SK-N-SH (cell line): ENCODE results near the gene CRTC3. TPM values are rescaled to one million over a fixed set of nuclear protein-coding genes. Genes with fewer than 3 reads are reported as not detected.

Source experiments
- CTCF ChIA-PET: fragments of 300-600, 350-600 bp; formaldehyde crosslinking; extraction: SDS; loops from one replicate; lab custom pipeline; 2021; lab: Yijun Ruan, JAX
- POLR2A ChIA-PET: fragments of 350-600 bp; sonication (Branson Sonifier 250); formaldehyde crosslinking; extraction: SDS; loops from one replicate; lab custom pipeline; 2020; ENCODE audit warnings: antibody characterized with exemption, inconsistent platforms; lab: Yijun Ruan, JAX
- DNase-seq: peaks from one replicate; pipeline ENCODE4 v3.0.0; 2012
- H2AFZ ChIP-seq: fragments of 200-600 bp; sonication (generic); 2 replicates; pipeline ENCODE4 v1.8.1; 2016; ENCODE audit warnings: antibody characterized with exemption, mild to moderate bottlenecking, low read depth
- H3F3A ChIP-seq: fragments of 200-600 bp; sonication (generic); replicated peaks from 2 replicates; pipeline ENCODE3; 2016; ENCODE audit warnings: antibody characterized with exemption, mild to moderate bottlenecking; ENCODE audit not compliant: insufficient read depth
- H3K27ac ChIP-seq, 2 experiments: fragments of 200-500 bp in 1 of 2; fragments of 200-600 bp in 1 of 2; sonication (Bioruptor generic) in 1 of 2; sonication (generic), shearing (Covaris generic) in 1 of 2; 2 replicates each; pipeline versions ENCODE4 v1.5.1 to v1.6.1; 2014 to 2016; ENCODE audit warnings: low read depth in 2 of 2, inconsistent platforms in 1 of 2, low read length in 1 of 2, mild to moderate bottlenecking in 1 of 2, mixed read lengths in 1 of 2
- H3K27me3 ChIP-seq: fragments of 200-600 bp; sonication (generic), shearing (Covaris generic); 2 replicates; pipeline ENCODE4 v1.6.1; 2016; ENCODE audit warnings: mixed run types; ENCODE audit not compliant: insufficient read depth
- H3K36me3 ChIP-seq, 2 experiments: fragments of 200-500 bp in 1 of 2; fragments of 200-600 bp in 1 of 2; sonication (Bioruptor generic) in 1 of 2; sonication (generic) in 1 of 2; replicated peaks in 1 of 2; 2 replicates each; pipeline versions ENCODE3 to v1.5.1; 2014 to 2016; ENCODE audit warnings: low read length in 1 of 2, mild to moderate bottlenecking in 1 of 2; ENCODE audit not compliant: insufficient read depth in 2 of 2, control insufficient read depth in 1 of 2
- H3K4me1 ChIP-seq, 2 experiments: fragments of 200-500 bp in 1 of 2; fragments of 200-600 bp in 1 of 2; sonication (Bioruptor generic) in 1 of 2; sonication (generic), shearing (Covaris generic) in 1 of 2; 2 replicates each; pipeline versions ENCODE4 v1.5.1 to v1.6.1; 2014 to 2016; ENCODE audit warnings: low read depth in 1 of 2, low read length in 1 of 2, mixed run types in 1 of 2; ENCODE audit not compliant: insufficient read depth in 2 of 2, control insufficient read depth in 1 of 2
- H3K4me2 ChIP-seq: fragments of 200-600 bp; sonication (generic), shearing (Covaris generic); 2 replicates; pipeline ENCODE4 v1.6.1; 2017; ENCODE audit warnings: mixed run types
- H3K4me3 ChIP-seq, 2 experiments: fragments of 200-500 bp in 1 of 2; fragments of 200-600 bp in 1 of 2; sonication (Bioruptor generic) in 1 of 2; sonication (generic), shearing (Covaris generic) in 1 of 2; 2 replicates each; pipeline versions ENCODE4 v1.5.1 to v1.8.1; 2014 to 2016; ENCODE audit warnings: low read depth in 2 of 2, inconsistent platforms in 1 of 2, low read length in 1 of 2, mild to moderate bottlenecking in 1 of 2, mixed read lengths in 1 of 2, moderate library complexity in 1 of 2
- H3K79me2 ChIP-seq: fragments of 200-600 bp; sonication (generic); 2 replicates; pipeline ENCODE4 v1.8.1; 2017; ENCODE audit warnings: mild to moderate bottlenecking; ENCODE audit not compliant: insufficient read depth
- H3K9ac ChIP-seq: fragments of 200-600 bp; sonication (generic); 2 replicates; pipeline ENCODE4 v1.6.1; 2017; ENCODE audit warnings: mixed run types
- H3K9me2 ChIP-seq: fragments of 200-600 bp; sonication (generic); 2 replicates; pipeline ENCODE4 v1.6.1; 2017; ENCODE audit warnings: mixed run types
- H3K9me3 ChIP-seq: fragments of 200-600 bp; sonication (generic); 2 replicates; pipeline ENCODE4 v1.6.1; 2017; ENCODE audit warnings: mixed run types, mild to moderate bottlenecking, moderate library complexity
- H4K20me1 ChIP-seq: fragments of 200-600 bp; sonication (generic); 2 replicates; pipeline ENCODE4 v1.6.1; 2017; ENCODE audit warnings: mild to moderate bottlenecking, mixed run types; ENCODE audit not compliant: insufficient read depth
- EP300 ChIP-seq, 2 experiments: IDR thresholded peaks; 2 replicates each; pipeline versions ENCODE4 v1.4.0 to v1.6.1; 2012; ENCODE audit warnings: borderline replicate concordance in 1 of 2, low read depth in 1 of 2, low read length in 1 of 2
- EZH2phosphoT487 ChIP-seq: fragments of 200-600 bp; sonication (generic); IDR thresholded peaks from 2 replicates; pipeline ENCODE4 v1.6.1; 2017; ENCODE audit warnings: low read depth, mixed run types, mild to moderate bottlenecking, antibody characterized with exemption, moderate library complexity, borderline replicate concordance
- FOXM1 ChIP-seq: IDR thresholded peaks from 2 replicates; pipeline ENCODE4 v1.4.0; 2012; ENCODE audit warnings: low read depth, mild to moderate bottlenecking
- MEF2A ChIP-seq: IDR thresholded peaks from 2 replicates; pipeline ENCODE4 v1.4.0; 2012; ENCODE audit warnings: low read depth, borderline replicate concordance
- NRF1 ChIP-seq: IDR thresholded peaks from 2 replicates; pipeline ENCODE4 v1.6.1; 2012; ENCODE audit warnings: low read depth, mild to moderate bottlenecking, low read length
- POLR2AphosphoS5 ChIP-seq: IDR thresholded peaks from 2 replicates; pipeline ENCODE4 v1.6.1; 2012; ENCODE audit warnings: low read depth, low read length
- RAD21 ChIP-seq: IDR thresholded peaks from 2 replicates; pipeline ENCODE4 v1.6.1; 2012; ENCODE audit warnings: mild to moderate bottlenecking, low read length
- RXRA ChIP-seq: IDR thresholded peaks from 2 replicates; pipeline ENCODE4 v1.4.0; 2012; ENCODE audit warnings: low read depth, mild to moderate bottlenecking, borderline replicate concordance
- SIN3A ChIP-seq: IDR thresholded peaks from 2 replicates; pipeline ENCODE4 v1.6.1; 2012; ENCODE audit warnings: low read depth, mild to moderate bottlenecking, low read length, moderate library complexity, borderline replicate concordance
- SMC3 ChIP-seq: IDR thresholded peaks from 2 replicates; pipeline ENCODE4 v1.6.1; 2012; ENCODE audit warnings: low read depth, low read length, improper control_type of control experiment
- TAF1 ChIP-seq: IDR thresholded peaks from 2 replicates; pipeline ENCODE4 v1.6.1; 2012; ENCODE audit warnings: low read depth, mild to moderate bottlenecking, low read length, moderate library complexity, borderline replicate concordance
- WGBS: methylation state at CpG from one replicate; pipeline ENCODE4 v1.1.6; 2017; ENCODE audit warnings: low lambda C conversion rate; 5-methylcytosine and 5-hydroxymethylcytosine counted together
- polyA plus RNA-seq, 3 experiments: library from polyadenylated mRNA; depleted of rRNA; stranded (reverse); fragments of >200 nt; gene quantifications; 2 replicates each; pipeline ENCODE4 v1.2.3, GENCODE V29; 2012
- TF ChIP-seq, protein P1 (sequence below): fragments of 150-350 bp; IDR thresholded peaks from 2 replicates; pipeline ENCODE4 v1.6.1; 2017; ENCODE audit warnings: antibody characterized with exemption, low read length, low read depth, borderline replicate concordance
- TF ChIP-seq, protein P2 (sequence below): IDR thresholded peaks from 2 replicates; pipeline ENCODE4; 2012
- TF ChIP-seq, protein P3 (sequence below): fragments of 200-600 bp; sonication (generic); IDR thresholded peaks from 2 replicates; pipeline ENCODE4 v1.6.1; 2017; ENCODE audit warnings: antibody characterized with exemption, mild to moderate bottlenecking, moderate library complexity

Gene CRTC3
- polyA plus RNA-seq, 1 of the 3 experiments (the other 2 are of a cell fraction): 16.7 TPM

DNA sequence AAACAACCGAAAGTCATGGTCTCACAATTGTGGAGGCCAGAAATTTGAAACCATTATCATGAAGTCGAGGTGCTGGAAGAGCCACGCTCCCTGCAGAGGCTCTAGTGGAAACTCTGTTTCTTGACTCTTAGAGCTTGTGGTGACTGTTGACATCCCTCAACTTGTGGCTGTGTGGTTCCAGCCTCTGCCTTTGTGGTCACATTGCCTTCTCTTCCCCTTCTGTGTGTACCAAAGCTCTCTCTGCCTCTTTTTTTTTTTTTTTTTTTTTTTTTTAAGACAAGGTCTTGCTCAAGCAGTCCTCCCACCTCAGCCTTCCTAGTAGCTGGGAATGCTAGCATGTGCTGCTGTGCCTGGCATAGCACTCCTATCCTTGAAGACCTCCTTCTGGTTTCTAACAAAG lies 48.7 kb upstream of the CRTC3 start (continued):
- TF ChIP-seq, protein P1, sequence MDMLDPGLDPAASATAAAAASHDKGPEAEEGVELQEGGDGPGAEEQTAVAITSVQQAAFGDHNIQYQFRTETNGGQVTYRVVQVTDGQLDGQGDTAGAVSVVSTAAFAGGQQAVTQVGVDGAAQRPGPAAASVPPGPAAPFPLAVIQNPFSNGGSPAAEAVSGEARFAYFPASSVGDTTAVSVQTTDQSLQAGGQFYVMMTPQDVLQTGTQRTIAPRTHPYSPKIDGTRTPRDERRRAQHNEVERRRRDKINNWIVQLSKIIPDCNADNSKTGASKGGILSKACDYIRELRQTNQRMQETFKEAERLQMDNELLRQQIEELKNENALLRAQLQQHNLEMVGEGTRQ: no peak
- no peak for TF ChIP-seq POLR2AphosphoS5
- no peak for TF ChIP-seq SIN3A
- no peak for TF ChIP-seq EZH2phosphoT487
- no peak for TF ChIP-seq RXRA

DNA sequence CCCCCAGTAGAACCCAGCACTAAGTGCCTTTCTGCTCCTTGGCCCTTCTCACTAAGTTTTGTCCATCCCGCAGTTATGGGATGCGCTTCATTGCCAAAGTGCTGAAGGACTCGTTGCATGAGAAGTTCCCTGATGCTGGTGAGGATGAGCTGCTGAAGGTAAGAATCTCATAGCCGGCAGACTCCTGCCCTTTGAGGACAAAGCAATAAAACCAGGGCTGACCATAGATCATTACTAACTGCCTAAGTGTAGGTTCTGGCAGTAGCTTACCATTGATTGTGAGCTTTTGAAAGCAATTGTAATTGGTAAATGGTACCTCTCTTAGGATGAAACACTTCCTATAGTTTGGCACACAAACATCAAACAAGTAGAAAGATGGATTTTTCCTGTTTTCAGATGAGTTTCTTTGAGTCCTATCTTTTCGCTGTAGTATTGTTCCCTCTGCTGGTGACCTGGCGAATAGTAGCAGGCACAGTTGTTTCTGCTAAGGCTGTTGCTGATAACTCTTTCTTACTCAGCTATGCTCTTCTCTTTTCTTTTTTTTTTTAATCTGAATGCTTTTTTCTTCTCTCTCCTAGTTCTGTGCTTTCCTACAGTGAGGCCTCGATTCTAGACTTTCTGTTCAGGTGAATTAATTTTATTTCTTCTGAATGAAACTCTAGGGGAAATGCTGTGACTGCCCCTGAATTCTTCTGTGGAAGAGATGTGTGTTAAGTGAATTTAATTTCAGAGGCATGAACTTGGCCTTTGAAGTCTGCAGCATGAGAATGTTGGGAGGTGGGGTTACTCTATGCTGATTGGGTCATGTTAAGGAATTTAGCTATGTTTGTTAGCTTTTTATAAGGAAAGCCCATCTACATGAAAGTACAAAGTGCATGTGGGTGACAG lies 47.4 kb upstream of the CRTC3 start:
- POLR2A ChIA-PET: interaction anchor here (0.6 kb wide), 1 partner anchor 11 kb away, joined by 3 read pairs; no protein-coding TSS in a partner anchor

DNA sequence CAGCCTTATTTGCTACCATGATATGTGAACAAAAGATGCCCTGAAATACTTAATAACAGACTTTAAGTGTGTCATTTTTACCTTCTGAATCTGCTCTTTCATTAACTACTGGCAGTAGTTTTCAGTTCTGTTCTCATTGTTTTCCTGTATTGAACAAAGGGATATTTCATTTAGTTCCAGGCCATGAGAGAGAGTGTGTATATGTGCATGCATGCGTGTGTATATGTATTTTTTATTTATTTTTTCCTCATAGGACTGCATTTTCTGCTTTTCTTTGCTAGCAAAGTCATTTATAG lies 46.8 kb upstream of the CRTC3 start:
- Histone ChIP-seq H3F3A (peaks cover 34% of the 10 kb centered on the region), H3K9ac (no peak overlapping the region), H4K20me1 (no peaks in the 10 kb centered on the region; the same call in none of the 2 replicates), H3K36me3 (peaks cover 48 to 72% of the 10 kb centered on the region in 2 experiments), H3K79me2 (peaks cover 20% of the 10 kb centered on the region; the same call in 1 of the 2 replicates), H3K9me3 (no peaks in the 10 kb centered on the region), H3K4me3 (no peak overlapping the region), H3K27ac (peak overlapping the region in 1 of 2 experiments; percentile 9; a peak in 1 of 4 replicates), H3K27me3 (no peaks in the 10 kb centered on the region), H3K4me2 (no peak overlapping the region), H3K4me1 (peaks cover 0 to 17% of the 10 kb centered on the region in 2 experiments; a peak in 3 of 4 replicates), H3K9me2 (no peaks in the 10 kb centered on the region), H2AFZ (no peak overlapping the region)
- POLR2A ChIA-PET: no interaction called here
- 67% methylated on average over 1 of the region's 1 CpG for WGBS
- CTCF ChIA-PET: interaction anchor here (0.5 to 5.5 kb wide), 56 partner anchors 7 to 403 kb away, joined by 3 to 116 read pairs (median 5); partner anchors contain the start of genes CIB1, GDPGP1 and IQGAP1
- no peak for DNase-seq
- TF ChIP-seq EP300 (IDR thresholded peaks at IDR 0.05; ENCODE audit: borderline replicate concordance in 1 of 2, low read depth in 1 of 2, low read length in 1 of 2): no peak
- TF ChIP-seq FOXM1: no peak
- no peak for TF ChIP-seq MEF2A
- TF ChIP-seq TAF1: no peak
- no peak for TF ChIP-seq NRF1
- no peak for TF ChIP-seq EZH2phosphoT487
- TF ChIP-seq, protein P1: no peak
- TF ChIP-seq, protein P2, sequence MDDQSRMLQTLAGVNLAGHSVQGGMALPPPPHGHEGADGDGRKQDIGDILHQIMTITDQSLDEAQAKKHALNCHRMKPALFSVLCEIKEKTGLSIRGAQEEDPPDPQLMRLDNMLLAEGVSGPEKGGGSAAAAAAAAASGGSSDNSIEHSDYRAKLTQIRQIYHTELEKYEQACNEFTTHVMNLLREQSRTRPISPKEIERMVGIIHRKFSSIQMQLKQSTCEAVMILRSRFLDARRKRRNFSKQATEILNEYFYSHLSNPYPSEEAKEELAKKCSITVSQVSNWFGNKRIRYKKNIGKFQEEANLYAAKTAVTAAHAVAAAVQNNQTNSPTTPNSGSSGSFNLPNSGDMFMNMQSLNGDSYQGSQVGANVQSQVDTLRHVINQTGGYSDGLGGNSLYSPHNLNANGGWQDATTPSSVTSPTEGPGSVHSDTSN: no peak
- TF ChIP-seq, protein P3, sequence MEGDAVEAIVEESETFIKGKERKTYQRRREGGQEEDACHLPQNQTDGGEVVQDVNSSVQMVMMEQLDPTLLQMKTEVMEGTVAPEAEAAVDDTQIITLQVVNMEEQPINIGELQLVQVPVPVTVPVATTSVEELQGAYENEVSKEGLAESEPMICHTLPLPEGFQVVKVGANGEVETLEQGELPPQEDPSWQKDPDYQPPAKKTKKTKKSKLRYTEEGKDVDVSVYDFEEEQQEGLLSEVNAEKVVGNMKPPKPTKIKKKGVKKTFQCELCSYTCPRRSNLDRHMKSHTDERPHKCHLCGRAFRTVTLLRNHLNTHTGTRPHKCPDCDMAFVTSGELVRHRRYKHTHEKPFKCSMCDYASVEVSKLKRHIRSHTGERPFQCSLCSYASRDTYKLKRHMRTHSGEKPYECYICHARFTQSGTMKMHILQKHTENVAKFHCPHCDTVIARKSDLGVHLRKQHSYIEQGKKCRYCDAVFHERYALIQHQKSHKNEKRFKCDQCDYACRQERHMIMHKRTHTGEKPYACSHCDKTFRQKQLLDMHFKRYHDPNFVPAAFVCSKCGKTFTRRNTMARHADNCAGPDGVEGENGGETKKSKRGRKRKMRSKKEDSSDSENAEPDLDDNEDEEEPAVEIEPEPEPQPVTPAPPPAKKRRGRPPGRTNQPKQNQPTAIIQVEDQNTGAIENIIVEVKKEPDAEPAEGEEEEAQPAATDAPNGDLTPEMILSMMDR: no peak

More for the DNA sequence above, 47.4 kb upstream of the CRTC3 start:
- 48% methylated on average over 7 of the region's 7 CpGs for WGBS
- H3K79me2 ChIP-seq: peaks cover 20% of the 10 kb centered on the region; the same call in 1 of the 2 replicates
- peak; percentile 54 for DNase-seq
- H3K27ac ChIP-seq: peak overlapping the region in 1 of 2 experiments; percentile 9; a peak in 3 of 4 replicates
- no peak overlapping the region for H3K9ac ChIP-seq
- no peak overlapping the region; a peak in 1 of 4 replicates for H3K4me3 ChIP-seq
- no peak overlapping the region for H3K4me2 ChIP-seq
- H2AFZ ChIP-seq: no peak overlapping the region
- TF ChIP-seq SMC3 (peak; percentile 94), RXRA (no peak), RAD21 (peak; percentile 92)
- TF ChIP-seq, protein P3: peak; percentile 89
- CTCF ChIA-PET: interaction anchor here (0.5 to 5.5 kb wide), 73 partner anchors 8 to 403 kb away, joined by 3 to 116 read pairs (median 4); partner anchors contain the start of genes CIB1, GDPGP1 and IQGAP1
- H4K20me1 ChIP-seq: no peaks in the 10 kb centered on the region; the same call in none of the 2 replicates
- peaks cover 40% of the 10 kb centered on the region for H3F3A ChIP-seq
- no peaks in the 10 kb centered on the region for H3K27me3 ChIP-seq
- H3K9me2 ChIP-seq: no peaks in the 10 kb centered on the region
- peaks cover 49 to 72% of the 10 kb centered on the region in 2 experiments for H3K36me3 ChIP-seq
- no peaks in the 10 kb centered on the region for H3K9me3 ChIP-seq
- H3K4me1 ChIP-seq: peaks cover 0 to 17% of the 10 kb centered on the region in 2 experiments; a peak in 3 of 4 replicates
